Measurements from ENCODE around the gene STARD10. TPM values are rescaled to one million over a fixed set of nuclear protein-coding genes. Genes with fewer than 3 reads are reported as not detected.
A peak's percentile ranks its signal among the peaks of the same experiment; 100 is the strongest.

The STARD10 gene
- total and polyA plus RNA-seq, 4 donors = 70.5 to 328 (median 232) TPM

GRCh38 chr11:72798361-72798760 lies 4.5 kb upstream of the STARD10 start:
- TF ChIP-seq MAX (IDR thresholded peaks at IDR 0.05) (no peak), ATF3 (IDR thresholded peaks at IDR 0.05) (no peak), CTCF (IDR thresholded peaks at IDR 0.05; ENCODE audit: low read depth, low read length, missing input control) (no peak), GABPA (IDR thresholded peaks at IDR 0.05 in 1 of 2, conservative IDR thresholded peaks at IDR 0.05 in 1 of 2) (no peak), YY1 (IDR thresholded peaks at IDR 0.05) (no peak), HNF4A (conservative IDR thresholded peaks at IDR 0.05) (no peak), SP1 (IDR thresholded peaks at IDR 0.05) (no peak)
- Histone ChIP-seq H3K27me3 (ENCODE audit: control insufficient read depth in 4 of 4, insufficient read depth in 4 of 4, low read length in 3 of 4) (no peaks in the 10 kb centered on the region), H3K4me3 (ENCODE audit: low read depth in 1 of 3, low read length in 3 of 3) (no peak overlapping the region), H3K9me3 (ENCODE audit: control insufficient read depth in 4 of 4, low read length in 3 of 4) (no peaks in the 10 kb centered on the region), H3K27ac (ENCODE audit: low read depth in 1 of 2, low read length in 2 of 2) (no peak overlapping the region), H3K9ac (ENCODE audit: low read depth in 1 of 2, low read length in 2 of 2) (no peak overlapping the region), H3K4me1 (ENCODE audit: control insufficient read depth in 4 of 4, insufficient read depth in 4 of 4, low read length in 3 of 4) (peaks cover under 1 to 9% (median 6%) of the 10 kb centered on the region in 4 donors), H3K36me3 (ENCODE audit: control insufficient read depth in 4 of 4, insufficient read depth in 3 of 4, low read depth in 1 of 4, low read length in 3 of 4) (no peaks in the 10 kb centered on the region)
- DNase-seq (ENCODE audit: low spot score) = no peak
- 75% methylated on average over 4 of the region's 4 CpGs for WGBS

- no peak for DNase-seq (ENCODE audit: low spot score)
- 72% methylated on average over 2 of the region's 2 CpGs for WGBS
- Histone ChIP-seq H3K36me3 (ENCODE audit: control insufficient read depth in 4 of 4, insufficient read depth in 3 of 4, low read depth in 1 of 4, low read length in 3 of 4) (no peaks in the 10 kb centered on the region), H3K9me3 (ENCODE audit: control insufficient read depth in 4 of 4, low read length in 3 of 4) (no peaks in the 10 kb centered on the region), H3K27ac (ENCODE audit: low read depth in 1 of 2, low read length in 2 of 2) (peak overlapping the region; percentile 97 to 98), H3K9ac (ENCODE audit: low read depth in 1 of 2, low read length in 2 of 2) (peak overlapping the region; percentile 64 to 93), H3K4me3 (ENCODE audit: low read depth in 1 of 3, low read length in 3 of 3) (no peak overlapping the region), H3K27me3 (ENCODE audit: control insufficient read depth in 4 of 4, insufficient read depth in 4 of 4, low read length in 3 of 4) (no peaks in the 10 kb centered on the region), H3K4me1 (ENCODE audit: control insufficient read depth in 4 of 4, insufficient read depth in 4 of 4, low read length in 3 of 4) (peaks cover 9 to 42% (median 34%) of the 10 kb centered on the region in 4 donors)
- no peak for TF ChIP-seq NR2F2 (IDR thresholded peaks at IDR 0.05)
- no peak for TF ChIP-seq EGR1 (IDR thresholded peaks at IDR 0.05; ENCODE audit: low read depth in 2 of 2)
- no peak for TF ChIP-seq ATF3 (IDR thresholded peaks at IDR 0.05)
- no peak for TF ChIP-seq HNF4G (IDR thresholded peaks at IDR 0.05)
- TF ChIP-seq GABPA (IDR thresholded peaks at IDR 0.05 in 1 of 2, conservative IDR thresholded peaks at IDR 0.05 in 1 of 2) = no peak
- no peak for TF ChIP-seq FOXA2 (IDR thresholded peaks at IDR 0.05)
- no peak for TF ChIP-seq JUND (IDR thresholded peaks at IDR 0.05)
- TF ChIP-seq SP1 (IDR thresholded peaks at IDR 0.05) = no peak
- TF ChIP-seq REST (IDR thresholded peaks at IDR 0.05) = no peak
- no peak for TF ChIP-seq RXRA (IDR thresholded peaks at IDR 0.05)
- no peak for TF ChIP-seq TAF1 (conservative IDR thresholded peaks at IDR 0.05)
- TF ChIP-seq RAD21 (IDR thresholded peaks at IDR 0.05) = no peak
- TF ChIP-seq YY1 (IDR thresholded peaks at IDR 0.05) = no peak
- no peak for TF ChIP-seq CTCF (IDR thresholded peaks at IDR 0.05; ENCODE audit: low read depth, low read length, missing input control)
- no peak for TF ChIP-seq HNF4A (conservative IDR thresholded peaks at IDR 0.05)
- TF ChIP-seq FOXA1 (IDR thresholded peaks at IDR 0.05) = no peak
- TF ChIP-seq MAX (IDR thresholded peaks at IDR 0.05) = no peak
- no peak for TF ChIP-seq ZBTB33 (IDR thresholded peaks at IDR 0.05)
These were observed 797 bp downstream of the STARD10 start for GRCh38 chr11:72793076-72793424.
